GM10266 (cell line): ENCODE data around the gene SSRP1.

Source experiments
- DNase-seq: peaks from one replicate; pipeline ENCODE4 v3.0.0; 2012; ENCODE audit errors: extremely low spot score
- CTCF ChIP-seq: IDR thresholded peaks from 2 replicates; pipeline ENCODE4 v1.5.1; 2012; ENCODE audit warnings: mild to moderate bottlenecking, low read depth; ENCODE audit not compliant: control insufficient read depth, insufficient read depth; ENCODE audit errors: missing control alignments

SSRP1 gene

GRCh38 chr11:57308426-57309060 is 27.1 kb downstream of the SSRP1 start:
- no peak for DNase-seq
- no peak for TF ChIP-seq CTCF

GRCh38 chr11:57307666-57308270 is 27.9 kb downstream of the SSRP1 start:
- TF ChIP-seq CTCF, result no peak
- no peak for DNase-seq

- DNase-seq, result no peak
- TF ChIP-seq CTCF, result no peak
Measured at GRCh38 chr11:57306940-57307565, 28.6 kb downstream of the SSRP1 start.

GRCh38 chr11:57306161-57306876 is 29.4 kb downstream of the SSRP1 start:
- TF ChIP-seq CTCF, result no peak

GRCh38 chr11:57305523-57305922 is 30.2 kb downstream of the SSRP1 start:
- DNase-seq, result no peak
- no peak for TF ChIP-seq CTCF

More at GRCh38 chr11:57306161-57306876, 29.4 kb downstream of the SSRP1 start:
- DNase-seq, result no peak

GRCh38 chr11:57303990-57304579 is 31.6 kb downstream of the SSRP1 start:
- no peak for TF ChIP-seq CTCF
- DNase-seq, result no peak
